HL-60/S4 treated with retinoic acid at 250 ng/mL for 4 days and 3 days (cell line): ENCODE data around the gene SLC9C1.

Experiments used
- in situ Hi-C: fragments of 300-500 bp; cut with MboI; formaldehyde crosslinking; loops from 2 replicates; pipeline ENCODE4 v1.7.0; 2022; ENCODE audit warnings: low sequenced_read_pairs

Gene SLC9C1

GRCh38 chr3:112117415-112117814 lies 176.6 kb downstream of the SLC9C1 start:
- in situ Hi-C loops, result loop anchor here (25.0 kb wide), 2 partner anchors 195 to 395 kb away; no protein-coding TSS in a partner anchor

DNA sequence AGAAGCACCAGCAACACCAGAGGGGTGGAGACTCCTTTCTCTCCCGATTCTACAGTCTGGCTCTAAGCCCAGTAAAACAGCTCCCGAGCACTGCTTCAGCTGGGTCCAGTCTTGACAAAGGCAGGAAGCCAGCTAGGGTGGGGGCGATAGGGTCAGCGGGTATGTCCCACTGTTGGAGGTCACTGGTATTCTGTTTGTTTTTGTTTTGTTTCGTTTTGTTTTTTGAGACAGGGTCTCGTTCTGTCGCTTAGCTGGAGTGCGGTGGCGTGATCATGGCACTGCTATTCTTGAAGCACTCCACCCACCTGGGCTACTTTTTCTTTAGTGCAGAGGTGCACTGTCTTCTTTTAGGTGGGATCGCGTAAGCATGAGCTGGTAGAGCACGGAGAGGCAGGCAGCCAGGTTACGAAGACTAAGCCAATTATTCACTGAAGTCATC lies 177.2 kb downstream of the SLC9C1 start:
- in situ Hi-C loops, result loop anchor here (25.0 kb wide), 2 partner anchors 196 to 396 kb away; no protein-coding TSS in a partner anchor

GRCh38 chr3:112115806-112116383 lies 178.1 kb downstream of the SLC9C1 start:
- in situ Hi-C loops, result loop anchor here (25.0 kb wide), 2 partner anchors 196 to 396 kb away; no protein-coding TSS in a partner anchor

DNA sequence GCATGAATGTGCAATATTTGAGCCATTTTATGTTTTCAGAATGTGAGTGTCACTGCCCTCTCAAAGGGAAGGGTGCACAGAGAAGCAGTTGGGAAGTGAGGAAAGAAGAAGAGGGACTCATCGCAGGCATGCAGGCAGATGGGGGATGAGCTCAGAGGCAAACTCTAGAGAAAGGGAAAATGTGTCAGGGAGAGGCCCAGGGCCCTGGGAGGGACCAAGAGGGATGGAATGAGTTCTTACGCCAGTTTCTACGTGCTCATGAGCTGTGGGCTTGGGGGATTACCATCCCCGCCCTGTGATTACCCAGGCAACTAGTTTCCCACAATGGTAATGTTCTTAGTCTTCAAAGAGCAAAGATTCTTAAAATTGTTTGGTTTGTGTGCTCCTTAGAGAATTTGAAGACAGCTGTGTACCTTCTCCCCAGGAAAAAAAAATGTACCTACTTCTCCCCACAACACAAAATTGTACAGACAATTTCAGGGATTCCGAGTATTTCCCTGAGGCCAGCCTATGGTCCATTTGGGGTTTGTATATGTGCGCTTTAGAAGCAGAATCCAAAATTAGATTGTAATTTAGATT lies 178.8 kb downstream of the SLC9C1 start:
- in situ Hi-C loops, result loop anchor here (25.0 kb wide), 2 partner anchors 197 to 397 kb away; no protein-coding TSS in a partner anchor

DNA sequence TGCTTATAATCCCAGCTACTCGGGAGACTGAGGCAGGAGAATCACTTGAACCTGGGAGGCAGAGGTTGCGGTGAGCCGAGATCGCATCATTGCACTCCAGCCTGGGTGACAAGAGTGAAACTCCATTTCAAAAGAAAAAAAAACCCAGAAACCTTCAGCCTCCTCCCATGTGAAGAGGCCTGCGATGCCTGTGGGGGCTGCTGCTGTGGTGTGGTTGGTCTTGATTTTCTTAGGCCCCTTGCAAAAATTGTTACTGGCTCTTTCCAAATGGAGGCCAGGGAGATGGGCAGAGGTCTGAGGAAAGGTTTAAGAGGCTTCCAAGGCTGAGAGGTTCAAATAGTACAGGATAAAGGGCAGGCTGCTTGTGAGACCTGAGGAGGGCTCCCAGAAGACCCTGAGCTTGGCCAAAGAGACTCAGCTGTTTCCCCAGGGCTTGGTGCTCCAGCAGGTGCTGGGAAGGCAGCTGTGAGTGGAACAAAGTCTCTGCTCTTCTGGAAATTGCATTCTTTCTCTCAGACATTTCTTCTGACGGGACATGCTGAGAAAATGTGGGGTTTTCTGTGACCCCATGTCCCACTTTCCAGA lies 179.3 kb downstream of the SLC9C1 start:
- in situ Hi-C loops, result loop anchor here (25.0 kb wide), 2 partner anchors 198 to 398 kb away; no protein-coding TSS in a partner anchor

DNA sequence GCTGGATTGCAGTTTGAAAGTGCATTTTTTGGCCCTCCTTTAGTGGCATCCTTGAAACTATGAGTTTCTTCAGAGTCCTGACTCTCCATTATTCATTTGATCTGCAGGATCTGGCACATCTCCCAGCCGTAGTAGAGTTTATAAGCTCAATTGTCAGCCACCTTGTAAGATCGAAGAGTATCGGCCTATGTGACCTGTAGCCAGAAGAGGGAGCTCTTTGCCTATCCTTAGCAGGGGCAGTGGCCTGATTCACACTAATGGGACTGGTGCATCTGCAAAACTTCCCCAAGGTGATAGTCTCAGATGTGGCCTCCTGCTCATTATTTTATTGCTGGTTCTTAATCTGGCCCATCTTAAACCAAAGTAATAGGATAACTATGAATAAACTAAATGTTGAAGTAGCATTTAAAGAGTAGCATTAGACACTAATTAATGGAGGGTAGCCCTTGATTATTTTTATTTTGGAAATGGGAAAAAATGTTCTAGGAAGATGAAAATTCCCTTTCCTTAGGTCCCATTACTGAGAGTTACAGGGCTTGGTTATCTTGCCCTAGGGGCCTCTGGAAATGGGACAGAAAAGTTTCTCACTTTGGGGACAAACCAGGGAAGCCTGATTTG lies 182.1 kb downstream of the SLC9C1 start:
- in situ Hi-C loops, result loop anchor here (25.0 kb wide), 2 partner anchors 200 to 400 kb away; no protein-coding TSS in a partner anchor

DNA sequence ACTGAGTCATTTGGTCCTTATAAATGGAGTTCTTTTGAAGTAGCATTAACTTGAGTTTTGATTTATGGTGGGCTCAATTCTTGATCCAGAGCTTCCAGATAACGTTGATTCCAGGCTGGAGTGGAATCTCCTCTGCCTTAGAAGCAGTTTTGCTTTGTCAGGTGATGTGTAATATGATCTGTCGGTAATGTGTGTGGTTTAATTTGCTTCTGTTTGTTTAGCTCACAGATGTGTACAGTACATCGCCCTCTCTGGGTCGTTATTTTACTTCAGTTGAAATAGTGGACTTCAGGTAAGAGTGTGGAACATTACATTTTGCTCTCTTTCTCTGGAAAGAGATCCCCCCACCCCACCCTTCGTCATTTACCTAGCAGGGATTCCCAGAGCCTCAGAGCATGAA lies 184.7 kb downstream of the SLC9C1 start:
- in situ Hi-C loops, result loop anchor here (25.0 kb wide), 2 partner anchors 203 to 403 kb away; no protein-coding TSS in a partner anchor

GRCh38 chr3:112104774-112105173 lies 189.2 kb downstream of the SLC9C1 start:
- in situ Hi-C loops, result loop anchor here (25.0 kb wide), 2 partner anchors 208 to 408 kb away; no protein-coding TSS in a partner anchor

GRCh38 chr3:112101916-112102315 lies 192.1 kb downstream of the SLC9C1 start:
- in situ Hi-C loops, result loop anchor here (25.0 kb wide), 2 partner anchors 210 to 410 kb away; no protein-coding TSS in a partner anchor

GRCh38 chr3:112097378-112097777 lies 196.6 kb downstream of the SLC9C1 start:
- in situ Hi-C loops, result no loop called here

GRCh38 chr3:112096176-112096575 lies 197.8 kb downstream of the SLC9C1 start:
- in situ Hi-C loops, result no loop called here

DNA sequence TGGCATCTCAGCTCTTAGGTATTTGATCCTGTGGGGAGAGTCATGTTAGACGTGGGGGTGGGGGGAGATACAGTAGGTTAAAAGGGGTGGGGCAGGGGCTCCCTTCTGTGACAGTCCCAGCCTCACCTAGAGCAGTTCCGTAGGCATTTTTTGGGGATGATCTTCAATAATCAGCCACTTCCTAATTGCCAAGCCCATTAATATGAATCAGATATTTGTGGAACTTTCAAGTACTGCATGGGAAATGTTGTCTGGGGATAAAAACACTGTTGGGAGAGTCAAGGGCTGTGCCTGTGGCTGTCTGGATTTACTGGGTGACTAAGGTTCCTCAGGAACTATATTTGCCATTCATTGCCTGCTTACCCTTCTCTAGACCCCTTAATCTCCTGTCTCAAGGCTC lies 198.3 kb downstream of the SLC9C1 start:
- in situ Hi-C loops, result no loop called here

GRCh38 chr3:112093180-112093522 lies 200.9 kb downstream of the SLC9C1 start:
- in situ Hi-C loops, result no loop called here

DNA sequence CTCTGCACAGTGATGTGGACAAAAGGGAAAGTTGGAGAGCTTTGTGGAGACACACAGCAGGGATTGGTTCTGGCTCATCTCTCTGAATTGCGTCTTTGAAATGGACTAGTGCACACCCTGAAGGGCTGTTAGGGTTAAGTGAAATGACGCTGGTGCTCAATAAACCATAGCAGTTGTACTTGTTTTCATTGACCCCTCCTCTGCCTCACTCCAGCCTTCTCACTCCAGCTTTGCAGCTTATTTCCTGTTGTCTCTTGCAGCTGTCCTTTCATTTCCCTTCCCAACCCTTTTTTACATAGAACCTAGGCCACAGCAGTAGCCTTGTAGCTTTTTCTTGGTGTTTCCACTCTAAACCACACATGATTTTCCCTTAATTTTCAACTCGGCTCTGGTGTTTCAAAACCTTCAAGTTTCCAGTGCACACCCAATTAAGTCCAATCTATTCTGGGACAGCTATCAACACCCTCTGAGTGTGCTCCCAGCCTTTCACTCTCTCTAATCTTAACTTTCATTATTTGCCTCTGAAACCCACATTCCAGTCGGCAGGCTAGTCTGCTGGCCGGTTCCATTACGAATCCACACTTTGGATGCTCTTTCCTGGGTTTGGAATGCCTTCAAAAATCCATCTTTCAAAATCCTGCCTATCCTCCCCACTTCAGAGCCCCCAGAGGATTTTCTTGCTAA lies 201.4 kb downstream of the SLC9C1 start:
- in situ Hi-C loops, result no loop called here

DNA sequence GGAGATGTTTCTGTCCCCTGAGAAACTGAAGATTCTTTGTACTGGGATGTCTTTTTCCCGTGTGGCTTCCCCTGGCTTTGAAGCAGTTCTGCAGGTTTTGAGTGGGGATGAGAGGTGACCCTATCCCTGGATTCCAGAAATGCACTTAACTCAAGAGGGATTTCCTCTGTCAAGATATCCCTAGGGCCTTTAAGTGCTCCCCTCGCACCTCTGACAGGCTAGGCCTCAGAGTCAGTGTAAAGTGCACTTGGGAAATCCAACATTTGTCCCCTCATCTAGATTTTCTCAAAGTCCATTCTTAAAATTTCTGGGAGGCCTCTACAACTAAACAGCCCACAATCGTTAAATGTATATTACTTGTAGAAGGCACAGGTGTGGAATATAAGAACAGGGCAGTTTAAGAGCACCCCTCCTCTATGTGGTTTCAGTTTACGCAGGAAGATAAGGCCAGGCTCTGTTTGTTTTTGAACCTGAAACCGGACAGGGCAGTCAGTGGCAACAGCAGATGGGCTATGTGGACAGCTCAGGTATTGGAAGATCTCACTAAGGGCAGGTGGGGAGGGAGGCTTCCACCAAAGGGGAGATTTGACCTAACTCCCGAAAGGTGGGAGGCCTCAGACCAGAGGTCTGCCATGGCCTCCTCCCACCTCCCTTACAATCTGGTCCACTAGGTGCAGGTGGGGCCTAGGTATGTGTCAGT lies 203.0 kb downstream of the SLC9C1 start:
- in situ Hi-C loops, result no loop called here
